Measurements from ENCODE around the gene GCN1. TPM values are rescaled to one million over a fixed set of nuclear protein-coding genes. Genes with fewer than 3 reads are reported as not detected.

GCN1 gene
- total and polyA plus RNA-seq, 10 of the 15 experiments (the other 5 are each of a cell fraction or from before 2014, with no cell fraction given), result 10.8 to 150 (median 58.3) TPM

DNA sequence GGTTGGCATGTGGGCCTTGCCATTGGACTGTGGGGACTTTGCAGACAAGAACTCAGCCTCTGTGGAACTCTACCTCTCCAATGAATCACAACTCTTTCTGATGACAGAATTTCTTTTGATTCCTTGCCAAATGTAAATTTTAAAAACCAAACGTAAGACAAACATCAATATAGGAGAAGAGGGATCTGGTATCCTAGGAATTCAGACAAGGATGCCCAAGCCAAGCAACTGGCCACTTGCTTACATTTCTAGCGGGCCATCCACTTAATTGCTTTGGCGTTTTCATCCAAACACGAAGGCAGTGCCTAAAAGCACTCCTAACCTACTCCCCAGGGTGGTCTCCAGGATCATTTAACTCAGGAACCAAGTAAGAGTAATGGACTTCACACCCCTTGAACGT, 54.6 kb downstream of the GCN1 start:
- no peak for ATAC-seq
- TF ChIP-seq, protein P1, sequence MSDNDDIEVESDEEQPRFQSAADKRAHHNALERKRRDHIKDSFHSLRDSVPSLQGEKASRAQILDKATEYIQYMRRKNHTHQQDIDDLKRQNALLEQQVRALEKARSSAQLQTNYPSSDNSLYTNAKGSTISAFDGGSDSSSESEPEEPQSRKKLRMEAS (IDR thresholded peaks at IDR 0.05; ENCODE audit: low read depth, low read length), result no peak
- TF ChIP-seq, protein P2, sequence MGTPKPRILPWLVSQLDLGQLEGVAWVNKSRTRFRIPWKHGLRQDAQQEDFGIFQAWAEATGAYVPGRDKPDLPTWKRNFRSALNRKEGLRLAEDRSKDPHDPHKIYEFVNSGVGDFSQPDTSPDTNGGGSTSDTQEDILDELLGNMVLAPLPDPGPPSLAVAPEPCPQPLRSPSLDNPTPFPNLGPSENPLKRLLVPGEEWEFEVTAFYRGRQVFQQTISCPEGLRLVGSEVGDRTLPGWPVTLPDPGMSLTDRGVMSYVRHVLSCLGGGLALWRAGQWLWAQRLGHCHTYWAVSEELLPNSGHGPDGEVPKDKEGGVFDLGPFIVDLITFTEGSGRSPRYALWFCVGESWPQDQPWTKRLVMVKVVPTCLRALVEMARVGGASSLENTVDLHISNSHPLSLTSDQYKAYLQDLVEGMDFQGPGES (IDR thresholded peaks at IDR 0.05), result no peak
- TF ChIP-seq CREB1 (IDR thresholded peaks at IDR 0.05; ENCODE audit: low read depth) (no peak), RELA (IDR thresholded peaks at IDR 0.05; ENCODE audit: borderline replicate concordance, partially characterized antibody) (no peak), ZNF384 (IDR thresholded peaks at IDR 0.05; ENCODE audit: borderline replicate concordance, low read depth, low read length) (no peak), CREM (IDR thresholded peaks at IDR 0.05; ENCODE audit: low read depth) (no peak), SP1 (IDR thresholded peaks at IDR 0.05; ENCODE audit: low read depth, low read length) (no peak), EP300 (IDR thresholded peaks at IDR 0.05; ENCODE audit: borderline replicate concordance in 1 of 2, control insufficient read depth in 1 of 2, low read depth in 2 of 2, low read length in 2 of 2) (no peak), TARDBP (IDR thresholded peaks at IDR 0.05; ENCODE audit: borderline replicate concordance) (no peak), HDAC6 (IDR thresholded peaks at IDR 0.05; ENCODE audit: unreplicated experiment) (no peak), YBX1 (IDR thresholded peaks at IDR 0.05) (no peak), ASH2L (IDR thresholded peaks at IDR 0.05; ENCODE audit: borderline replicate concordance, low read depth) (no peak), DPF2 (IDR thresholded peaks at IDR 0.05) (no peak), MYB (IDR thresholded peaks at IDR 0.05; ENCODE audit: borderline replicate concordance, low read depth, low read length) (no peak)
- TF ChIP-seq, protein P3, sequence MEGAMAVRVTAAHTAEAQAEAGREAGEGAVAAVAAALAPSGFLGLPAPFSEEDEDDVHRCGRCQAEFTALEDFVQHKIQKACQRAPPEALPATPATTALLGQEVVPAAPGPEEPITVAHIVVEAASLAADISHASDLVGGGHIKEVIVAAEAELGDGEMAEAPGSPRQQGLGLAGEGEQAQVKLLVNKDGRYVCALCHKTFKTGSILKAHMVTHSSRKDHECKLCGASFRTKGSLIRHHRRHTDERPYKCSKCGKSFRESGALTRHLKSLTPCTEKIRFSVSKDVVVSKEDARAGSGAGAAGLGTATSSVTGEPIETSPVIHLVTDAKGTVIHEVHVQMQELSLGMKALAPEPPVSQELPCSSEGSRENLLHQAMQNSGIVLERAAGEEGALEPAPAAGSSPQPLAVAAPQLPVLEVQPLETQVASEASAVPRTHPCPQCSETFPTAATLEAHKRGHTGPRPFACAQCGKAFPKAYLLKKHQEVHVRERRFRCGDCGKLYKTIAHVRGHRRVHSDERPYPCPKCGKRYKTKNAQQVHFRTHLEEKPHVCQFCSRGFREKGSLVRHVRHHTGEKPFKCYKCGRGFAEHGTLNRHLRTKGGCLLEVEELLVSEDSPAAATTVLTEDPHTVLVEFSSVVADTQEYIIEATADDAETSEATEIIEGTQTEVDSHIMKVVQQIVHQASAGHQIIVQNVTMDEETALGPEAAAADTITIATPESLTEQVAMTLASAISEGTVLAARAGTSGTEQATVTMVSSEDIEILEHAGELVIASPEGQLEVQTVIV (IDR thresholded peaks at IDR 0.05; ENCODE audit: borderline replicate concordance, partially characterized antibody), result no peak
- TF ChIP-seq, protein P4, sequence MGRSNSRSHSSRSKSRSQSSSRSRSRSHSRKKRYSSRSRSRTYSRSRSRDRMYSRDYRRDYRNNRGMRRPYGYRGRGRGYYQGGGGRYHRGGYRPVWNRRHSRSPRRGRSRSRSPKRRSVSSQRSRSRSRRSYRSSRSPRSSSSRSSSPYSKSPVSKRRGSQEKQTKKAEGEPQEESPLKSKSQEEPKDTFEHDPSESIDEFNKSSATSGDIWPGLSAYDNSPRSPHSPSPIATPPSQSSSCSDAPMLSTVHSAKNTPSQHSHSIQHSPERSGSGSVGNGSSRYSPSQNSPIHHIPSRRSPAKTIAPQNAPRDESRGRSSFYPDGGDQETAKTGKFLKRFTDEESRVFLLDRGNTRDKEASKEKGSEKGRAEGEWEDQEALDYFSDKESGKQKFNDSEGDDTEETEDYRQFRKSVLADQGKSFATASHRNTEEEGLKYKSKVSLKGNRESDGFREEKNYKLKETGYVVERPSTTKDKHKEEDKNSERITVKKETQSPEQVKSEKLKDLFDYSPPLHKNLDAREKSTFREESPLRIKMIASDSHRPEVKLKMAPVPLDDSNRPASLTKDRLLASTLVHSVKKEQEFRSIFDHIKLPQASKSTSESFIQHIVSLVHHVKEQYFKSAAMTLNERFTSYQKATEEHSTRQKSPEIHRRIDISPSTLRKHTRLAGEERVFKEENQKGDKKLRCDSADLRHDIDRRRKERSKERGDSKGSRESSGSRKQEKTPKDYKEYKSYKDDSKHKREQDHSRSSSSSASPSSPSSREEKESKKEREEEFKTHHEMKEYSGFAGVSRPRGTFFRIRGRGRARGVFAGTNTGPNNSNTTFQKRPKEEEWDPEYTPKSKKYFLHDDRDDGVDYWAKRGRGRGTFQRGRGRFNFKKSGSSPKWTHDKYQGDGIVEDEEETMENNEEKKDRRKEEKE (IDR thresholded peaks at IDR 0.05), result no peak
- BruUV-seq (replicated peaks), result TSS peak; percentile 22
- Histone ChIP-seq H3K4me1 (ENCODE audit: control insufficient read depth, insufficient read depth, low read length) (peaks cover under 1% of the 10 kb centered on the region; the same call in 1 of the 2 replicates), H2AFZ (ENCODE audit: control insufficient read depth, low read depth, low read length) (no peak overlapping the region), H3K4me3 (no peak overlapping the region), H3K79me2 (ENCODE audit: control insufficient read depth, insufficient read depth, low read length) (no peaks in the 10 kb centered on the region), H3K9me3 (replicated peaks; ENCODE audit: control insufficient read depth, insufficient read depth, low read length) (no peaks in the 10 kb centered on the region), H4K20me1 (ENCODE audit: control insufficient read depth, insufficient read depth) (no peaks in the 10 kb centered on the region), H3K36me3 (ENCODE audit: control insufficient read depth in 2 of 2, insufficient read depth in 2 of 2, low read length in 1 of 2) (peaks cover 48 to 57% of the 10 kb centered on the region in 2 experiments), H3K9ac (ENCODE audit: control insufficient read depth, insufficient read depth, low read length) (no peak overlapping the region), H3K27ac (ENCODE audit: control insufficient read depth, insufficient read depth) (no peak overlapping the region), H3K27me3 (replicated peaks in 1 of 2; ENCODE audit: control insufficient read depth in 2 of 2, insufficient read depth in 2 of 2, low read length in 1 of 2) (no peaks in the 10 kb centered on the region), H3K4me2 (ENCODE audit: control insufficient read depth, insufficient read depth) (no peak overlapping the region)
- FAIRE-seq, result no peak
- POLR2A ChIA-PET, result no interaction called here
- SMC1A ChIA-PET (ENCODE audit: uncharacterized antibody, unreplicated experiment), result no interaction called here
- in situ Hi-C loops (cut with MboI) (no loop called here), intact Hi-C loops (cut with micrococcal nuclease; ENCODE audit: unreplicated experiment) (no loop called here)
- CTCF ChIA-PET, result no interaction called here
- RAD21 ChIA-PET (ENCODE audit: unreplicated experiment), result no interaction called here
- 88% methylated on average over 5 of the region's 5 CpGs for WGBS (ENCODE audit: insufficient coverage, insufficient replicate concordance, low lambda C conversion rate, missing lambda C conversion rate)
- DNase-seq (ENCODE audit: low read depth, low spot score), result no peak
